Activated T-helper 17 cell treated with anti-CD3 and anti-CD28 coated beads, Interleukin-2, amount 50 U/mL, for 72 hours (primary cell): ENCODE measurements around the gene NDOR1. TPM values are rescaled to one million over a fixed set of nuclear protein-coding genes. Genes with fewer than 3 reads are reported as not detected.

ENCODE experiments used
- ATAC-seq: fragments of 150-1000 bp; cut with Tn5 transposase; replicated peaks from 2 replicates; pipeline ENCODE4 v1.10.0; 2021; ENCODE audit warnings: mild to moderate bottlenecking, moderate library complexity
- H3K27ac Mint-ChIP-seq: one replicate; pipeline ENCODE4 v1.8.0; 2022; ENCODE audit warnings: mixed read lengths
- H3K27me3 Mint-ChIP-seq: one replicate; pipeline ENCODE4 v1.8.0; 2022; ENCODE audit warnings: mixed read lengths
- H3K36me3 Mint-ChIP-seq: one replicate; pipeline ENCODE4 v1.8.0; 2022; ENCODE audit warnings: low read depth, mild to moderate bottlenecking, mixed read lengths
- H3K4me1 Mint-ChIP-seq: one replicate; pipeline ENCODE4 v1.8.0; 2022; ENCODE audit warnings: mixed read lengths
- H3K4me3 Mint-ChIP-seq: one replicate; pipeline ENCODE4 v1.8.0; 2022; ENCODE audit warnings: mild to moderate bottlenecking, mixed read lengths
- H3K9me3 Mint-ChIP-seq: one replicate; pipeline ENCODE4 v1.8.0; 2022; ENCODE audit warnings: mixed read lengths
- total RNA-seq, 2 donors: library from RNA; stranded (reverse); gene quantifications; one replicate each; pipeline ENCODE4 v1.2.3, GENCODE V29; 2022

The NDOR1 gene
- total RNA-seq, 2 donors from 2014 or later, result 20.5 to 40.2 TPM

DNA sequence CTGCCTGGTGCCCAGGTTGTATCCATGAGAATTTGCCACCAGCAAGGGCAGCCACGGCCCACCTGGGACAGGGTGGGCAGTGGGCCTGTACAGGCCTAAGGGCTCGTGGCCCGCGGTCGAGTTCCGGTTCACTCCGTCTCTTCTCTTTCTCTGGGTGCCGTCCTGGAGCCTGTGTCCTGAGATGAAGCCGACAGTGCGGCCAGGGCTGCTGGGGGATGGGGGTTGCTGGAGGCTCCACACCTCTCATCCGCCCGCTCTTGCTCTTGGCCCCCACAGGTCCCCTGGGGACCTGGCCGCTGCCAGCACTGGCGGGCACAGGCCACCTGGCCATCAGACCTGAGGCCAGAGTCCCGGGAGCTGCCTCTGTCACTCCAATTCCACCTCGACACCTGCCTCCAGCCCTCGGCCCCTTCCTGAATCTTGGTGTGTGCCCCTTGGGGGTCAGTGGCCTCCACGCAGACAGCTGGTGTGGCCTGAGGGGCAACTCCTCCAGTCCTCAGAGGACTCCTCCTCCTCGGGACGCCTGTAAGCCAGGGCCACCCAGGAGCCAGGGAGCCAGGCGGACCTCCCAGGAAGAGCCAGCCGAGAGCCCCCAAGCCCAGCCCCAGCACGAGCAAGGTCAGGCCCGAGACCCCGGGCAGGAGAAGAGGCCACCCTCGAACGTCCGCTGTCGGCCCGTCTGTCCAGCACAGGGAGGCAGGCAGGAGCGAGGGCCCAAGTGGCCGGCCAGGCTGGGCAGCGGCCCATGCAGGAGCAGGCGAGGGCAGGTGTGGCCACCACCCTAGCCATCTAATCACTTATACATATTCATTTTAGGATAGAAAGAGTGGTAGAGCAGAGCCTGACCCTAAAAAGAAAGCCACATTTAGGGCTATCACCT, 40.9 kb upstream of the NDOR1 start:
- Mint-ChIP-seq H3K27me3 (peaks cover 13% of the 10 kb centered on the region), H3K9me3 (no peaks in the 10 kb centered on the region), H3K4me3 (no peak overlapping the region), H3K4me1 (no peaks in the 10 kb centered on the region), H3K36me3 (no peaks in the 10 kb centered on the region), H3K27ac (no peak overlapping the region)
- no peak for ATAC-seq

DNA sequence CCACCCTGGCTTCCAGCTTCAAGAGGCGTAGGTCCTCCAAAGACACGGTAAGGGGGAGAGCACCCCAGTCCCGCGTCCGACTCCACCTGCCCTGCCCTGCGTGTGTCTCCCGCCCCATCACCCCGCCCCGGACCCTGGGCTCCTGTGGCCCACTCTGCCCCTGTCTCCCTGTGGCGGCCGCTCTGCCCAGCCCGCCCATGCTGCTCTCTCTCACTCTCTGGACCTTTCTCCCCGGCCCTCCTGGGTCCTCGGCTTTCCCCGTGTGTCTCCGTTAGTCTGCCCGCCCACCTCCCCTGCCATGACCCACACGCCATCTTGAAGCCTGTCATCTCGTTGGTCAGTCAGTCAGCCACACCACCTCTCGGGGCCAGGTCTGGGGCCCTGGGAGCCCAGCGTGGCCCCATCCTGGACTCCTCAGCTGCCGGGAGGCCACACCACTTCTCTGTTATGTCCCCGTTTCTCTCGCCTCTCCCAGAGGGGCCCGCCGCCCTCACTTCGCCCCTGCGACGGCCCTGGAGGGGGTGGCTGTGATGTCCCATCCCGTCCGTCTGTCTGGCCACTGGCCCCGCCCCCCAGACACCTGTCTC, 40.2 kb upstream of the NDOR1 start:
- peaks cover 10% of the 10 kb centered on the region for H3K27me3 Mint-ChIP-seq
- H3K9me3 Mint-ChIP-seq, result no peaks in the 10 kb centered on the region
- H3K36me3 Mint-ChIP-seq, result no peaks in the 10 kb centered on the region
- no peak for ATAC-seq
- no peaks in the 10 kb centered on the region for H3K4me1 Mint-ChIP-seq
- H3K27ac Mint-ChIP-seq, result no peak overlapping the region
- no peak overlapping the region for H3K4me3 Mint-ChIP-seq

DNA sequence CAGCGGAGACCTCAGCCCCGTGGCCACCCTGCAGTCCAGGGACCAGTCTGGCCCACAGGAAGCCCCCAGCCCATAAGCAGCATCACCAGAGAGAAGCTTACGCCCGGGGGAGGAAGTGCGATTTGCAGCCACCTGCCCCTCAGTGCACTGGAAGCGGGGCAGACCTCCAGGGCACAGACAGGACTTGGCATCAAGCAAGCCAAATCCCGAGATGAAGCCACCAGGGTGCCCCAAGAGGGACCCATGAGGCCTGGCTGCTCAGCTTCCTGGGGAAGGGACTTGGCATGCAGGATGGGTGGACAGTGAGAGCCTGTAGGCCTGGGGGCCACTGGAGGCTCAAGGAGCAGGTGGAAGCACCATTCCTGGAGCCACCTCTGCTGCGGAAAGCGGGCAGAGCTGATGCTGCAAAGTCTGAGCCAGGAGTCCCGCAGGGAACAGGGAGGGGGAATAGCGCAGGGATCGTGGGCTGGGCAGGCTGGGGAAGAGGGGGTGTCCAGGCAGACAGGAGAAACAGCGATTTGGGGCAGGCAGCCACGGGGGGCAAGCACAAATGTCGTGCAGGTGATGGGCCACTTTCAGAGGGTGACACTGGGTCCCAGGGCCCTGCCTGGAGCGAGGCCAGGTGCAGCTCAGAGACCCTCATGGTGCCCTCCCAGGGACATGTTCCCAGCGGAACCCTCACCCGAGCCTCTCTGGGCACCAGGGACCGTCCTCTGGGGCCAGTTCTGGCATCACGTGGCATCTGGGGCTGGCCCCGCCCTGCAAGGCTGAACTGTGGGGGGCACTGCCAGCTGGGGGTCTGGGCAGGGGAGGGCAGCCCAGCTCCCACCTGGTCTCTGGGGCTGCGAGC, 38.9 kb upstream of the NDOR1 start:
- Mint-ChIP-seq H3K4me3 (peak overlapping the region; percentile 17), H3K27me3 (peaks cover 13% of the 10 kb centered on the region), H3K4me1 (no peaks in the 10 kb centered on the region), H3K9me3 (no peaks in the 10 kb centered on the region), H3K36me3 (no peaks in the 10 kb centered on the region), H3K27ac (no peak overlapping the region)
- ATAC-seq, result no peak

GRCh38 chr9:137167277-137167746, 38.2 kb upstream of the NDOR1 start:
- Mint-ChIP-seq H3K9me3 (no peaks in the 10 kb centered on the region), H3K27me3 (peaks cover 13% of the 10 kb centered on the region), H3K27ac (no peak overlapping the region), H3K4me1 (no peaks in the 10 kb centered on the region), H3K36me3 (no peaks in the 10 kb centered on the region), H3K4me3 (no peak overlapping the region)
- ATAC-seq, result no peak

- peaks cover 13% of the 10 kb centered on the region for H3K27me3 Mint-ChIP-seq
- H3K9me3 Mint-ChIP-seq, result no peaks in the 10 kb centered on the region
- H3K4me1 Mint-ChIP-seq, result no peaks in the 10 kb centered on the region
- H3K27ac Mint-ChIP-seq, result no peak overlapping the region
- no peak for ATAC-seq
- H3K4me3 Mint-ChIP-seq, result no peak overlapping the region
- no peaks in the 10 kb centered on the region for H3K36me3 Mint-ChIP-seq
Measured at GRCh38 chr9:137167747-137168572, 37.5 kb upstream of the NDOR1 start.

DNA sequence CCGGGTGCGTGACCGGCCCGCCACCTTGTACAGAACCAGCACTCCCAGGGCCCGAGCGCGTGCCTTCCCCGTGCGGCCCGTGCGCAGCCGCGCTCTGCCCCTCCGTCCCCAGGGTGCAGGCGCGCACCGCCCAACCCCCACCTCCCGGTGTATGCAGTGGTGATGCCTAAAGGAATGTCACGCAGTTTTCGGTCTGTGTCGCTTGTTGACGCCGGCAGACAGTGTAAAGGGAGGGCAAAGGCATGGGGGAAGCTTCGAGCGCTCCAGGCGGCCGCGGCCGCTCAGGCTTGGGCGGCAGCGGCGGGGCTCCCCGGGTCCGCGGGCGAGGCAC, 37.0 kb upstream of the NDOR1 start:
- Mint-ChIP-seq H3K27me3 (peaks cover 10% of the 10 kb centered on the region), H3K36me3 (no peaks in the 10 kb centered on the region), H3K27ac (no peak overlapping the region), H3K9me3 (no peaks in the 10 kb centered on the region), H3K4me3 (no peak overlapping the region), H3K4me1 (no peaks in the 10 kb centered on the region)
- peak; percentile 9 for ATAC-seq

- H3K4me1 Mint-ChIP-seq, result no peaks in the 10 kb centered on the region
- H3K9me3 Mint-ChIP-seq, result no peaks in the 10 kb centered on the region
- peaks cover 10% of the 10 kb centered on the region for H3K27me3 Mint-ChIP-seq
- ATAC-seq, result peak; percentile 14
- H3K36me3 Mint-ChIP-seq, result no peaks in the 10 kb centered on the region
- no peak overlapping the region for H3K4me3 Mint-ChIP-seq
- no peak overlapping the region for H3K27ac Mint-ChIP-seq
Measured at GRCh38 chr9:137168904-137169856, 36.3 kb upstream of the NDOR1 start.

- H3K36me3 Mint-ChIP-seq, result no peaks in the 10 kb centered on the region
- no peak within 1 kb of the TSS for H3K4me3 Mint-ChIP-seq
- H3K27ac Mint-ChIP-seq, result no peak within 1 kb of the TSS
- no peaks in the 10 kb centered on the region for H3K9me3 Mint-ChIP-seq
- ATAC-seq, result no peak
- no peaks in the 10 kb centered on the region for H3K4me1 Mint-ChIP-seq
- peaks cover 10% of the 10 kb centered on the region for H3K27me3 Mint-ChIP-seq
Measured at GRCh38 chr9:137169896-137170358, 35.6 kb upstream of the NDOR1 start, which contains the start of gene LRRC26. LRRC26 (minus strand) TSS chr9:137170051; CDS start chr9:137169943, 108 bp downstream.

GRCh38 chr9:137170486-137171148, 34.9 kb upstream of the NDOR1 start:
- H3K9me3 Mint-ChIP-seq, result no peaks in the 10 kb centered on the region

DNA sequence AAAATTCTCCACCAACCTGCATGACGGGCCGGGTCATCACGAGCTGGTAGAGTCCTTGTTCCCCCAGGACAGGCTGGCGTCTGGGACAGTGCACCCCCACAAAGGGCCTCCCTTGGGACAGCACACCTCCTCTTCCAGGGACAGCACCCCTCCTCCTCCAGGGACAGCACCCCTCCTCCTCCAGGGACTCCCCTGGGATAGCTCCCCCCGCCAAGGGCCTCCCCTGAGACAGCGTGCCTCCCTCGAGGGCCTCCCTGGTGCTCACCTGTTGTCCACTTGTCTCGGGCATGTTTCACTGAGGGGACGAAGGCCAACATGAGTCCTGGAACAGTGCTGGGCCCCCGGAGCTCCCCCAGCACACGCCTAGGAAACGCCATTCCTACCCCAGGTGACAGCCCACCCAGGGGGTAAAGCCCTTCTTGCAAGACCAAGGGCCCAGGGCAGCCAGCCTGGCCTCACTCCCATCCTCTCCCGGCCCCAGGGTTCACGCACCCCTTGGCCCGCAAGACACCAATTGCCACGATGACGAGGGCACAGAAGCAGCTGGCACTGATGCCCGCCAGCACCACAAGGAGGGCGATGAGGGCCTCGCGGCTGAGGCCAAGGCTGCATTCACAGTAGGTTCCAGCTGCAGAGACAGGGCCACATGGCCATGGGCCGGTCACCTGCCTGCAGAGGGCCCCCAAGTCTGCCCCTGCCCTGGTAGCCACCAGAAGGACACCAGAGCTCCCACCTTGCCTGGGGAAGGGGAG, 34.2 kb upstream of the NDOR1 start:
- no peak overlapping the region for H3K4me3 Mint-ChIP-seq
- peaks cover 7% of the 10 kb centered on the region for H3K27me3 Mint-ChIP-seq
- no peaks in the 10 kb centered on the region for H3K4me1 Mint-ChIP-seq
- H3K36me3 Mint-ChIP-seq, result no peaks in the 10 kb centered on the region
- no peak for ATAC-seq
- no peak overlapping the region for H3K27ac Mint-ChIP-seq
- no peaks in the 10 kb centered on the region for H3K9me3 Mint-ChIP-seq

More at GRCh38 chr9:137170486-137171148, 34.9 kb upstream of the NDOR1 start:
- Mint-ChIP-seq H3K27me3 (peaks cover 8% of the 10 kb centered on the region), H3K4me1 (no peaks in the 10 kb centered on the region), H3K36me3 (no peaks in the 10 kb centered on the region), H3K27ac (no peak overlapping the region), H3K4me3 (no peak overlapping the region)
- no peak for ATAC-seq

DNA sequence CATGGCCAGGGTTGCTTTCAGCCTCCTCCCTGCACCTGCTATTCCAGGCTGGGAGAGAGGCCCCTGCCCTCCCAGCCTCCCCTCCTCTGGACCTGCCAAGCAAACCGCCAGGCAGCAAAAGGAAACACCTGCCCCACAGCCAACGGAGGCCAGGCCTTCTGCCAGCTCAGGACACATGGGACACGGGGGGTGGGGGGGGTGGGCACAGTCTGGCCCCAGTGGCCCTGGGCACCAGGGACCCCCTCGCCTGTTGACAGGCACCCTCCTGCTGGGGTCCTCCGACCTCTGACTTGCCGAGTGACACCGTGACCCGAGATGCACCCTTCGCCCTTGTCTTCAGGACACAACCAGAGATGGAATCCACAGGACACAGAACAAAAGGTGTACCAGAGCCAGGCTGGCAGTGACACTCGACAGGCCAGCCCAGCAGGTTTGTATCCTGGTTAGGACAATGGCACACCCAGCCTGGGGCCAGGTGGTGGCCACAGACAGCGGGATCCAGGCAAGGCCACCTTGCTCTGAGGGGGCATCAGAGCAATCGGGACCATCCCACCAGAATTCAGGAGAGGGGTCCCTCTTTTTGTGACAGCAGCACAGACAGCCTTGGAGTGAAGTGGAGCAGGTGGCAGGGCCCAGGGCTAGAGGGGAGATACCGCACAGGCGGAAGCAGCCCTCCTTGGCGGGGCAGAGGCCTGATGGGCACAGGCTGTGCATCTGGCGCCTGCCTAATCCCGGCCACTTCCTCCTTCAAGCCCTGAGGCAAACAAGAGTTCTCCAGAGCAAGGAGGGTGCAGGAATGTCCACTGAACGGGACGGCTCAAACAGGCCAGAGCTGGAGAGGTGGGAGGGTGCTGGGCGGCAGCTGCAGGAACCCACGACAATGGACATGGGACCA, 32.4 kb upstream of the NDOR1 start:
- Mint-ChIP-seq H3K4me3 (no peak overlapping the region), H3K27me3 (peaks cover 3% of the 10 kb centered on the region), H3K36me3 (no peaks in the 10 kb centered on the region), H3K9me3 (no peaks in the 10 kb centered on the region), H3K27ac (no peak overlapping the region), H3K4me1 (no peaks in the 10 kb centered on the region)
- no peak for ATAC-seq
